CD4-positive, alpha-beta T cell treated with Interleukin-6 at 100 ng/mL for 8 hours (primary cell): Measurements from ENCODE around the gene NECTIN4.

Experiments
- DNase-seq: peaks from one replicate; pipeline ENCODE4 v3.0.0-alpha.2; 2020; ENCODE audit warnings: mixed read lengths, low spot score

Gene NECTIN4

GRCh38 chr1:161111527-161111926 lies 22.2 kb upstream of the NECTIN4 start:
- no peak for DNase-seq

- no peak for DNase-seq
These were observed 21.8 kb upstream of the NECTIN4 start for GRCh38 chr1:161111117-161111516.

- no peak for DNase-seq
These were observed 17.1 kb upstream of the NECTIN4 start for GRCh38 chr1:161106431-161106830.

- DNase-seq, result no peak
These were observed 11.2 kb upstream of the NECTIN4 start for GRCh38 chr1:161100556-161100955.

GRCh38 chr1:161099090-161099802 lies 9.9 kb upstream of the NECTIN4 start:
- DNase-seq, result no peak

GRCh38 chr1:161098210-161099068 lies 9.1 kb upstream of the NECTIN4 start, which contains the start of gene KLHDC9:
TSS of gene KLHDC9 (plus strand) at chr1:161098361. CDS start at chr1:161098536, 175 bp downstream.
- peak; percentile 72 for DNase-seq

GRCh38 chr1:161096530-161096929 lies 7.2 kb upstream of the NECTIN4 start:
- DNase-seq, result no peak

- DNase-seq, result no peak
These were observed 6.7 kb upstream of the NECTIN4 start for GRCh38 chr1:161096015-161096414.

- DNase-seq, result no peak
These were observed 5.9 kb upstream of the NECTIN4 start for GRCh38 chr1:161095230-161095629.

GRCh38 chr1:161094481-161094880 lies 5.1 kb upstream of the NECTIN4 start:
- no peak for DNase-seq

- DNase-seq, result no peak
These were observed 3.3 kb upstream of the NECTIN4 start for GRCh38 chr1:161092621-161093028.

- no peak for DNase-seq
These were observed 2.6 kb upstream of the NECTIN4 start for GRCh38 chr1:161091796-161092507.

GRCh38 chr1:161091093-161091492 lies 1.7 kb upstream of the NECTIN4 start:
- no peak for DNase-seq

GRCh38 chr1:161090617-161091016 lies 1.3 kb upstream of the NECTIN4 start:
- no peak for DNase-seq

GRCh38 chr1:161089938-161090337 lies 580 bp upstream of the NECTIN4 start:
- no peak for DNase-seq

- DNase-seq, result no peak
These were observed 709 bp downstream of the NECTIN4 start for GRCh38 chr1:161088587-161089110.

GRCh38 chr1:161086457-161086856 lies 2.9 kb downstream of the NECTIN4 start:
- DNase-seq, result no peak

GRCh38 chr1:161085165-161085564 lies 4.2 kb downstream of the NECTIN4 start:
- no peak for DNase-seq

GRCh38 chr1:161084597-161084988 lies 4.8 kb downstream of the NECTIN4 start:
- DNase-seq, result no peak

- no peak for DNase-seq
These were observed 5.4 kb downstream of the NECTIN4 start for GRCh38 chr1:161083748-161084596.

- no peak for DNase-seq
These were observed 6.2 kb downstream of the NECTIN4 start for GRCh38 chr1:161082996-161083747.
